CD4-positive, alpha-beta T cell treated with Interleukin-4 for 1 hour (primary cell): ENCODE results near the gene G6PC2.
"Not testable (repeated sequence)": the region's sequence is repeated elsewhere in the genome, so short reads cannot be mapped to it uniquely, and the experiment has no call there.

Experiments used
- DNase-seq, 2 donors: peaks; one replicate each; pipeline ENCODE4 v3.0.0-alpha.2; 2020 to 2022

The G6PC2 gene

DNA sequence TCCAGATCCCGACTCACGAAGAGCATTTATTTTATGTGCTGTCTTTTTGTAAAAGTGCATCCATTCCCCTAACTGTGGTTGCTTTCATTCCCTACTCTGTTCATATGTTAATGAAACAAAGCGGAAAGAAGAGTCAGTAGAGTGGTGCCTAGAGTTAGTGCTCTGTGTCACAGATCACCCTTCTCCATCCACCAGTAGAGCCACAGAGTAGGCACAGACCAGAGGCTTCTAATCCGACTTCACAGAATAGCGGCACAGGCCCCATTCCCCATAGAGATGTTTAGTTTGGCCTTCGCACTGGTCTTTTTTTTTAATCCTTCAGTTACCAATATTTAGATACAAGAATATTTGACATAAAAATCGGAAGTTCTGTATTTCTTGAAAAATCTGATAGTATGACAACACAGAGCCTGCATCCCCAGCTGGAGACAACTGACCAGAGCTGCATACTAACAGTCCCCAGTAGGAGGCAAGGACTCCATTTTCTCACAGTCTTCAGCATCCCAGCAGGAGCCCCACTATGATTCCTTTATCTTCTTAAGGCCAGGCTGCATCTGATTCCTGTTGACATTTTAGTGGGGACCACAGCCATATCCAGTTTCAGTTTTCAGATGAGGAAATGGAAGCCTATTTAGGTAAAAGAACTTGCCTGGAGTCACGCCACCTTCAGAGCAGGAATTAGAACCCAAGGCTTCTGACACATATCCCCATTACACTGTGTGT lies 7.0 kb downstream of the G6PC2 start:
- no peak for DNase-seq

DNA sequence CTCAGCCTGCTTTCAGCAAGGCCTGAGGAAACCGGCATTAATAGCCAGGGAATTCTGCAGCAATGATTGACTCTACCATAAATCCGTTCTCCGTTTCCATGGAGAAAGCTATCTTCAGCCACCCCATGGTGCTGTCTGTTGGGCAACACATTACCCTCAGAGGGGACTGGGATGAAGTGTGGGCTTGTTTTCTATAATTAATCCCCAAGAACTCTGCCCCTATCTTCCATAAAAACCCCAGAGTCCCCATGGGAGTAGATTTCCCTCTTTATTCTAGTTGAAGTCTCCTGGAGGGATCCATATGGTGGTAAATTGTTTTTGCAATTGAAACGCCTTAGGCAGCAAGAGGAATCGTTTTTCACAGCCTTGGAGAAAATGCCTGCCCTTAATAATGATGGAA lies 9.2 kb downstream of the G6PC2 start:
- no peak for DNase-seq

GRCh38 chr2:168912466-168912865 lies 11.4 kb downstream of the G6PC2 start:
- DNase-seq, result no peak

DNA sequence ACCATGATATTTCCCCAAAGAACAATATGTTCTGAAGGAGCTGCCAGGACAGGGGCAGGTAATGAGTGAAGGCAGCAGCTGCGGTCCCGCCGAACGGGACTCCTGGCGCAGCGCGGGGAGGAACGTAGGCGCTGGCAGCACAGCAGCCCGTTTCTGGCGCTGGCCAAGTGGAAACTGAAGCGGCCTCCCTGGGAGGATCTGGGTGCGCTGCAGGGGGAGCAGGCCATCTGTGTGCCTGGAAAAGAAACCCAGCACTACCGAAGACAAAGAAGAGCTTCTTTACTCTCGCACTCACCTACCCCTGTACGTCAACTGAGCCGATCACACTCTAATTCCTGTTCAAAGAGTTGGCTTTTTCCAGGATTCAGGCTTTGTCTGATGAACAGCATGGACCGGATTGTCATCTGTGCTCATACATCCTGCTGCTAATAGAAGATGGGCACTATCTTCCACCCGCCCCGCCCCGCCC lies 11.8 kb downstream of the G6PC2 start:
- no peak for DNase-seq

DNA sequence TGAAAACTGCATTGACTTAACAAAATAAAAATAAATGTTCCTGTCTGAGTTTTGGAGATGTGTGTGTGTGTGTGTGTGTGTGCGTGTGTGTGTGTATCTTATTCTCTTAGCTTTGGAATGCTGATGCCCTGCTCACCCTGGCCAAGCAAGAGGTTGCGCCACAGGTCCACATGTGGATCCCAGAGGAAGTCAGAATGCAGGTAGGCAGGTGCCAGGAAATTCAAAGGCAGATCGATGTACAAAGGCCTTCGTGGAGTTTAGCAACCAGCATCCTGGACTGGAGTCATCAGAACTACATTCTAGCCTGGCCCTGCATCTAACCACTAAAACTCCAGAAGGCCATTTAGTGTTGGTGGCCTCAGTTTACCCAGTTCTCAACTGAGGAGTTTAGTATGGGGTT lies 12.4 kb downstream of the G6PC2 start:
- no peak for DNase-seq

GRCh38 chr2:168915441-168916330 lies 14.6 kb downstream of the G6PC2 start:
- no peak for DNase-seq

GRCh38 chr2:168916331-168916675 lies 15.2 kb downstream of the G6PC2 start:
- no peak for DNase-seq

DNA sequence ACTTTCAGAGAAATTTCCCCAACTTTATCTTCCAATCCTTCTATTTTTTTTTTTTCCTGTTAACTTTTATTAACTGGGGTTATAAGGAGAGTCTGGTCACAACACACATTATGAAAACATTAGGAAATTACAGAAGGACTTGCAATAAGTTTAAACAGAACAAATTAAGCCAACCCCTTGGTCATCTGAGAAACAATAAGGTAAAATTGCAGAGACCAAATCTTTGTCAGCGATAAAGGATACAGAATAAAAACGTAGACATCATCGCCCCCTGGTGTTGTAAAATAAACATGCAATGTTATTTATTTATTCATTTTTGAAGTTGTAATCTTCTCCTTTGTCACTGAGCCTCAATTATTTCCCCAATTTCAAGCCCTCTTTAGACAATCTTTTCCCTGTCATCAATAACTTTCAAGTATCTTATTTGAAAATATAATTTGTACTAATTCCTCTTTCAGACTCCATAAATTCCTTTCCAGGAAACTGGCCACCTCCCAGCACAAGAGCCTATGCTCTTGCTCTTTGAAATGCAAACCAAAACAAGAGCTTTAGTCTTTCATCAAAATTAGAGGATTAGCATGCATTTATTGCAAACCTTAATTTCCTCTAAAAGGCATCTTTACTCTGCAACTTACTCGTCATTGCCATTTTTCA lies 19.5 kb downstream of the G6PC2 start:
- peak in 1 of 2 donors; percentile 57 for DNase-seq

GRCh38 chr2:168926621-168927386 lies 25.7 kb downstream of the G6PC2 start:
- DNase-seq, result no peak

- no peak for DNase-seq
Observed at GRCh38 chr2:168928113-168928831, 27.2 kb downstream of the G6PC2 start.

DNA sequence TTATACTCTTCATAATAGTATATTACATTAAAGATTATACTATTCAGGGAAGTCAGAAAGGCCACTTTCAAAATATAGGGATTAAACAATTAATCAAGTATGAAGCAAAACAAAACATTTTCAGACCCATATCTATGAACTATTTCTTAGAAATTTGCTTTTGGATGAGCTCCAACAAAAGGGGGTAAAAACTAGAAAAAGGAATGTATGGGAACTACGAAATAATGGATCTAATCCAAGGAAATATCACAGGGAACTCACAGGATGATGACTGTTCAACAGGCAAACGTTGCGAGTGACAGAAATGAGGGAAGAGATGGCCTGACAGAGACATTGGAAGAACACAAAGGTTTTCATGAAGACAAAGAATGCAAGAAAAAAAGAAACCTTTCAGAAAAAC lies 27.9 kb downstream of the G6PC2 start:
- no peak for DNase-seq

DNA sequence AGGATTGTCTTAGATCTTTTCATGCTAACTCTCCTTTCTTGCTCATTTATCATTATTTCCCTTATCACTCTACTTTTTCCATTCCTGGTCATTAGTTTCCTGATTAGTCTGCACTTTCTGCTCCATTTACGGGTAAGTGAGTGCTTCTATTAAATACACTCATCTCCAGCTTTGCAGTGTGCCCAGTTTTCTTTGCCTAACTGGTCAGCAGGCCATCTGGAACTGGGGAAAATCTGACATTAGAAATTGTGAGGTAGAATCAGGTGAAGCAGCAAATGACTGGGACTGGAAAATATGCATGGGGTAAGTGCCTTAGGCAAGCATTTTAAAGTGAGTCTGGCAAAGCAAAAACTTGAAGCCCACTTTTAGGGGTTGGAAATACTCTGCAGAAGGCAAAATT lies 29.2 kb downstream of the G6PC2 start:
- no peak for DNase-seq

GRCh38 chr2:168932174-168932573 lies 31.1 kb downstream of the G6PC2 start:
- DNase-seq, result not testable (repeated sequence)

GRCh38 chr2:168934826-168935225 lies 33.7 kb downstream of the G6PC2 start:
- no peak for DNase-seq

GRCh38 chr2:168935810-168936581 lies 34.9 kb downstream of the G6PC2 start:
- no peak for DNase-seq

DNA sequence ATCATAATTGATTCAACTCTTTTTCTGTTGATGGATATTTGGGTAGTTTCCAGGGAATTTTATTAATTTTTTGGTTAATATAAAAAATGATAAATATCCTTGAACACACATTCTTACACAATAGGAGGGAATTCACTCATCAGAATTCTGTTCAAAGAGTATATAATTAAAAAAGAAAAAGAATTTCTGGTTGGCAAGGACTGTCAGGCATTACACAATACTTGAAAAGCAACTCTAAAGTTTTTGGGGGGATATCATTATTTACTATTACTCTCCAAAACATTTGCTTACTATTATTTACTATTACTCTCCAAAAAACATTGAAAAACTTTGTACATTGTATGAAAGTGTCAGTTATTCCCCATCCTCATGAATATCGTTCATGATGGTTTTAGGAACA lies 38.0 kb downstream of the G6PC2 start:
- no peak for DNase-seq

DNA sequence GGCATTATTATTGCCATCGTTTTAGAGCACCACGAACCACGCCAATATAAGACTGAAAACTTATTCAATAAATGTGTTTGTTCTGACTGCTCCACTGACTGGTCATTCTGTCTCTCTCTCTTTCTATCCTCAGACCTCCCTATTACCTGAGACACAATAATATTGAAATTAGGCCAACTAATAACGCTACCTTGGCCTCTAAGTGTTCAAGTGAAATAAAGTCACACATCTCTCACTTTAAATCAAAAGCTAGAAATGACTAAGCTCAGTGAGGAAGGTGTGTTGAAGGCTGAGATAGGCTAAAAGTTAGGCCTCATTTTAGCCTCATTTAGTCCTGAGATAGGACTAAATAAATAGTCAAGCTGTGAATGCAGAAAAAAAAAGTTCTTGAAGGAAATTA lies 38.8 kb downstream of the G6PC2 start:
- no peak for DNase-seq

DNA sequence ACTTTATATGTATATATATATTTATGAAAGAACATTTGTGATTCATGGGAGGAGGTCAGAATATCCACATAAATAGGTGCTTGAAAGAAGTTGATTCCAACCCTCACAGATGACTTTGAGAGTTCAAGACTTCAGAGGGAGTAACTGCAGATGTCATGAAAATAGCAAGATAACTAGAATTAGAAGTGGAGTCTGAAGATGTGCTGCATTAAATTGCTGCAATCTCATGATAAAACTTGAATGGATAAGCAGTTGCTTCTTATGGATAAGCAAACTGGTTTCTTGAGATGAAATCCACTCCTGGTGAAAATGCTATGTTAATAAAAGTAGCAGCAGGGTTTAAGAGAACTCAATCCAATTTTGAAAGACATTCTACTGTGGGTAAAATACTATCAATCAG lies 40.2 kb downstream of the G6PC2 start:
- no peak for DNase-seq

DNA sequence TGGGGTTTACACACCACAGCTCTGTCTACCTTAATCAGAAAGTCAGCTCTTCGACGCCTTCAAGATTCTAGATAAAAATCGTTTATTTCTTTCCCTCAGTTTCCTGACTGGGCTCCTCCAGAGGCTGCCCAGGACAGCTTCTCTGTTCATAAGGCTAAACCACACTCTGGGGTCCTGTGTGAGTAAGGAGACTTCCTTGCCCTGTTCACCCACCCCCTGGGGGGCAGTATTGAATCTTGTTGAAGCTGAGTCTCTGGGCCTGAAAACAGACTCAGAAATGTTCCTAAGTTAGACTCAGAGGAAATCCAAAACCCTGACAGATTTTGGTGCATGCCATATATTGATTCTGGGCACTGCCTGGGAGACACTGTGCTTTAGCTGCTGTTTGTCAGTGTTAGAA lies 43.0 kb downstream of the G6PC2 start:
- no peak for DNase-seq

GRCh38 chr2:168945508-168945907 lies 44.4 kb downstream of the G6PC2 start:
- DNase-seq, result no peak

DNA sequence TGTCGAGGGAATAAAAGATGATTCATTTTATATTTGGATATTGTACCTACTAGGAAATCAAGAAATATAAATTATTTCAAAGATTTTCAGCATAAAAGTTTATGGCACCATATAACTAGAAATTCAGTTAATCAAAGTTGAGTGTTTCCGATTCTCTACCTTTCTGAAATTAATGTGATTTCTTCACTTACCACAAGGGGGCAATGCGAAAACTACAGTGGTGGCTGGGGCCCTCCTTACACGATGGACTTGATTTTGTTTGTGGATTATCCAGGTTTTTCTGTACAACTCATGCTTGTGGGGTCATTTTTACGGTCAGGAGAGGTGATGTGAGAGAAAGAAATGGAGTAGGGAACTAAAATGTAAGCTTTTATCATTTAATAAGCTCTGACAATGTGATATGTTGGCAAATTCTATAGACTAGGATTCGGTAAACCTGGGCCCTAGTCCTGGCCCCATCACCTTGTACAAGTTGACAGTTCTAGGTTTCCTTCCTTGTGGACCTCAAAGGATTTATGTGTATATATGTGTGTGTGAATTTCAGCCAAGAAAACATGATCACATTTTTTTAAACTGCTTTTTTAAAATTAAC lies 47.6 kb downstream of the G6PC2 start:
- peak in 1 of 2 donors; percentile 27 for DNase-seq
